Esophagus squamous epithelium (tissue), 5 donors: ENCODE results near the gene DNAH11. TPM values are rescaled to one million over a fixed set of nuclear protein-coding genes. Genes with fewer than 3 reads are reported as not detected.
A peak's percentile ranks its signal among the peaks of the same experiment; 100 is the strongest.
"Not testable (repeated sequence)": the region's sequence is repeated elsewhere in the genome, so short reads cannot be mapped to it uniquely, and the experiment has no call there.

ENCODE experiments used
- DNase-seq: peaks from one replicate; lab custom pipeline; 2025; lab: John Stamatoyannopoulos, UW
- H3K27ac ChIP-seq, 4 donors: fragments of 200-600 bp; sonication (generic); one replicate each; pipeline ENCODE4 v1.5.1; 2016 to 2019; ENCODE audit warnings: mild to moderate bottlenecking in 1 of 4
- H3K27me3 ChIP-seq, 4 donors: fragments of 200-600 bp; sonication (generic); 1 replicate in 3 of 4; 2 replicates in 1 of 4; pipeline versions ENCODE4 v1.5.1 to v1.6.0; 2017 to 2021; ENCODE audit warnings: antibody characterized with exemption in 1 of 4
- H3K36me3 ChIP-seq, 3 donors: fragments of 200-600 bp; sonication (generic); one replicate each; pipeline ENCODE4 v1.5.1; 2016 to 2019
- H3K4me1 ChIP-seq, 3 donors: fragments of 200-600 bp; sonication (generic); one replicate each; pipeline ENCODE4 v1.5.1; 2017 to 2019
- H3K4me3 ChIP-seq, 4 donors: fragments of 200-600 bp; sonication (generic); 1 replicate in 3 of 4; 2 replicates in 1 of 4; pipeline ENCODE4 v1.5.1; 2016 to 2019; ENCODE audit warnings: mild to moderate bottlenecking in 2 of 4, moderate library complexity in 1 of 4
- H3K9me3 ChIP-seq, 3 donors: fragments of 200-600 bp; sonication (generic); one replicate each; pipeline ENCODE4 v1.5.1; 2016 to 2019
- CTCF ChIP-seq, 6 experiments: fragments of 450-650 bp in 4 of 6; fragments of 200-600 bp in 2 of 6; sonication (generic) in 2 of 6; IDR thresholded peaks; one replicate each; pipeline ENCODE4 v1.5.1; 2016 to 2019; ENCODE audit warnings: antibody characterized with exemption in 6 of 6, mild to moderate bottlenecking in 4 of 6, moderate library complexity in 4 of 6
- POLR2A ChIP-seq, 4 donors: fragments of 450-650 bp; IDR thresholded peaks; one replicate each; pipeline ENCODE4 v1.6.1; 2017; ENCODE audit warnings: antibody characterized with exemption in 4 of 4, mild to moderate bottlenecking in 4 of 4, moderate library complexity in 3 of 4
- WGBS, 2 donors: methylation state at CpG; one replicate each; pipeline ENCODE4 v1.1.5; 2018; 5-methylcytosine and 5-hydroxymethylcytosine counted together
- intact Hi-C: fragments of 100-400 bp; cut with DNase I; formaldehyde crosslinking; loops from one replicate; pipeline ENCODE4 v1.15.0; 2022
- total RNA-seq, 4 donors: library from RNA; depleted of rRNA; stranded (reverse); fragments of >200 nt; gene quantifications; one replicate each; pipeline ENCODE4 v1.1.0, GENCODE V29; 2016
- donor health status: DM: yes; HTN: yes; CAD: no.

Gene DNAH11
- total RNA-seq, 4 donors from 2014 or later, result 0.35 to 7.4 (median 0.74) TPM

- DNase-seq, result no peak
- Histone ChIP-seq H3K4me3 (no peak overlapping the region), H3K9me3 (peaks cover 0 to 6% (median 0%) of the 10 kb centered on the region in 3 donors), H3K36me3 (no peaks in the 10 kb centered on the region), H3K4me1 (no peaks in the 10 kb centered on the region), H3K27me3 (peaks cover 0 to 3% (median 0%) of the 10 kb centered on the region in 4 donors), H3K27ac (no peak overlapping the region)
- TF ChIP-seq CTCF (IDR thresholded peaks at IDR 0.05), result no peak
- no peak for TF ChIP-seq POLR2A (IDR thresholded peaks at IDR 0.05)
- intact Hi-C loops, result no loop called here
- WGBS, 2 donors, result 74 to 88% methylated on average over 2 of the region's 3 CpGs
Measured at GRCh38 chr7:21526448-21526847, 16.4 kb upstream of the DNAH11 start.

- DNase-seq, H3K9me3 ChIP-seq, H3K4me1 ChIP-seq, H3K36me3 ChIP-seq, intact Hi-C loops, H3K4me3 ChIP-seq, H3K27ac ChIP-seq, H3K27me3 ChIP-seq: not testable (repeated sequence)
- 30 to 67% methylated on average over 1 of the region's 1 CpG for WGBS, 2 donors
Measured at GRCh38 chr7:21532485-21532884, 10.4 kb upstream of the DNAH11 start.

- H3K27ac ChIP-seq, H3K36me3 ChIP-seq, DNase-seq, H3K27me3 ChIP-seq, intact Hi-C loops, H3K4me3 ChIP-seq, H3K4me1 ChIP-seq, H3K9me3 ChIP-seq: not testable (repeated sequence)
Measured at GRCh38 chr7:21533646-21534045, 9.2 kb upstream of the DNAH11 start.

- H3K27me3 ChIP-seq, result peaks cover 0 to 26% (median 0%) of the 10 kb centered on the region in 4 donors
- H3K27ac ChIP-seq, H3K4me3 ChIP-seq, H3K9me3 ChIP-seq, intact Hi-C loops, DNase-seq, H3K36me3 ChIP-seq, H3K4me1 ChIP-seq: not testable (repeated sequence)
- WGBS, 2 donors, result 93 to 98% methylated on average over 5 to 6 of the region's 27 CpGs
Measured at GRCh38 chr7:21536445-21537118, 6.3 kb upstream of the DNAH11 start.

- peaks cover 0 to 50% (median 2%) of the 10 kb centered on the region in 4 donors for H3K27me3 ChIP-seq
- no peak overlapping the region for H3K4me3 ChIP-seq
- TF ChIP-seq POLR2A (IDR thresholded peaks at IDR 0.05), result no peak
- TF ChIP-seq CTCF (IDR thresholded peaks at IDR 0.05), result no peak
- peaks cover 9 to 16% (median 13%) of the 10 kb centered on the region in 3 donors for H3K4me1 ChIP-seq
- H3K36me3 ChIP-seq, result no peaks in the 10 kb centered on the region
- H3K9me3 ChIP-seq, result peaks cover 0 to 4% (median 0%) of the 10 kb centered on the region in 3 donors
- H3K27ac ChIP-seq, result no peak overlapping the region
- intact Hi-C loops, result no loop called here
- 75 to 77% methylated on average over 3 of the region's 3 CpGs for WGBS, 2 donors
- no peak for DNase-seq
Measured at GRCh38 chr7:21538936-21539495, 3.8 kb upstream of the DNAH11 start.

- no peaks in the 10 kb centered on the region for H3K9me3 ChIP-seq
- intact Hi-C loops, result no loop called here
- peak overlapping the region in 2 of 4 donors; percentile 22 to 67 for H3K27ac ChIP-seq
- DNase-seq, result no peak
- no peak for TF ChIP-seq POLR2A (IDR thresholded peaks at IDR 0.05)
- no peak for TF ChIP-seq CTCF (IDR thresholded peaks at IDR 0.05)
- peaks cover 9 to 28% (median 13%) of the 10 kb centered on the region in 3 donors for H3K4me1 ChIP-seq
- peaks cover 0 to 65% (median 2%) of the 10 kb centered on the region in 4 donors for H3K27me3 ChIP-seq
- no peaks in the 10 kb centered on the region for H3K36me3 ChIP-seq
- 7 to 8% methylated on average over 21 to 25 of the region's 31 CpGs for WGBS, 2 donors
- H3K4me3 ChIP-seq, result peak overlapping the region; percentile 33 to 67 (median 50)
Measured at GRCh38 chr7:21543528-21544302, 876 bp downstream of the DNAH11 start.
